Gastrocnemius medialis (tissue), 4 donors: ENCODE results near the gene CIBAR2.

Experiments
- POLR2A ChIP-seq, 2 donors: fragments of 450-650 bp; IDR thresholded peaks; one replicate each; pipeline ENCODE4 v1.6.1; 2017; ENCODE audit warnings: antibody characterized with exemption in 2 of 2, mild to moderate bottlenecking in 2 of 2, moderate library complexity in 2 of 2
- TF ChIP-seq, protein P1 (sequence below), 5 experiments: fragments of 450-650 bp in 3 of 5; fragments of 200-600 bp in 2 of 5; sonication (generic) in 2 of 5; IDR thresholded peaks in 4 of 5; conservative IDR thresholded peaks in 1 of 5; 1 replicate in 4 of 5; 2 replicates in 1 of 5; pipeline ENCODE4 v1.5.1; 2016 to 2019; ENCODE audit warnings: antibody characterized with exemption in 5 of 5, mild to moderate bottlenecking in 3 of 5, moderate library complexity in 3 of 5

DNA sequence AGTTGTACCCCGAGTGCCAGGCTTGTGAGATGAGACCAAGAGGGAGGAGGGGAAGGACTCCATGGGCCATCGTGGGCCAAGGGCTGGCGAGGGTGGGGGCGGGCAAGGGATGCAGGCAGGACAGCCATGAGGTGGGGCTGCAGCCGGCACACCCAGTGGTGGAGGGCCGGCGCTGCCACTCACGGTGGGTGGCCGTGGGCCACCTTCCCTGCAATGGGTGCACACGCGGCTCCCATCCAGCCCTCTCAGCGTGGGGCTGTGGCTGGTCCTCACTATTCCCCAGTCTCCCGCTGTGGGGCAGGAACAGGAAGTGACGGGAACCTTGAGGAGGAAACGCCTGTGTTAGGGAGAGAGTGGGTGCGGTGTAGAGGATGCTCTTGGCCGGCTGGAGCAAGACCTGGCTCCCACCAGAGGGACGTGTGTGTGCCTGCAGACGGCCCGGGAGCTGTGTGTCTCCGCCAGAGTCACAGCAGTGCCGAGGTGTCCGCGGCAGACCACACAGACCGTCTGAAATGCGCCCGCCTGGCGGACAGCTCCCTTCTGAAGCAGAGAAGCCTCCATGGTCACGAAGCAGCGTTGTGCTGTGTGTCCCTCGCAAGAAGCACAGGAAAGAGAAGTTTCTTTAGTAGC lies 23.6 kb downstream of the CIBAR2 start:
- TF ChIP-seq, protein P1, sequence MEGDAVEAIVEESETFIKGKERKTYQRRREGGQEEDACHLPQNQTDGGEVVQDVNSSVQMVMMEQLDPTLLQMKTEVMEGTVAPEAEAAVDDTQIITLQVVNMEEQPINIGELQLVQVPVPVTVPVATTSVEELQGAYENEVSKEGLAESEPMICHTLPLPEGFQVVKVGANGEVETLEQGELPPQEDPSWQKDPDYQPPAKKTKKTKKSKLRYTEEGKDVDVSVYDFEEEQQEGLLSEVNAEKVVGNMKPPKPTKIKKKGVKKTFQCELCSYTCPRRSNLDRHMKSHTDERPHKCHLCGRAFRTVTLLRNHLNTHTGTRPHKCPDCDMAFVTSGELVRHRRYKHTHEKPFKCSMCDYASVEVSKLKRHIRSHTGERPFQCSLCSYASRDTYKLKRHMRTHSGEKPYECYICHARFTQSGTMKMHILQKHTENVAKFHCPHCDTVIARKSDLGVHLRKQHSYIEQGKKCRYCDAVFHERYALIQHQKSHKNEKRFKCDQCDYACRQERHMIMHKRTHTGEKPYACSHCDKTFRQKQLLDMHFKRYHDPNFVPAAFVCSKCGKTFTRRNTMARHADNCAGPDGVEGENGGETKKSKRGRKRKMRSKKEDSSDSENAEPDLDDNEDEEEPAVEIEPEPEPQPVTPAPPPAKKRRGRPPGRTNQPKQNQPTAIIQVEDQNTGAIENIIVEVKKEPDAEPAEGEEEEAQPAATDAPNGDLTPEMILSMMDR (IDR thresholded peaks at IDR 0.05 in 4 of 5, conservative IDR thresholded peaks at IDR 0.05 in 1 of 5), result no peak
- no peak for TF ChIP-seq POLR2A (IDR thresholded peaks at IDR 0.05)
